Thyroid gland (tissue), 4 donors: Measurements from ENCODE around the gene TOR1B.

Experiments used
- CTCF ChIP-seq, 6 experiments: fragments of 200-600 bp in 3 of 6; fragments of 450-650 bp in 3 of 6; sonication (generic) in 3 of 6; IDR thresholded peaks; one replicate each; pipeline ENCODE4 v1.5.1; 2016 to 2019; ENCODE audit warnings: antibody characterized with exemption in 6 of 6, mild to moderate bottlenecking in 2 of 6, inconsistent platforms in 1 of 6, moderate library complexity in 1 of 6
- POLR2A ChIP-seq, 2 donors: fragments of 450-650 bp; IDR thresholded peaks; one replicate each; pipeline ENCODE4 v1.6.1; 2017; ENCODE audit warnings: antibody characterized with exemption in 2 of 2, mild to moderate bottlenecking in 2 of 2, moderate library complexity in 1 of 2

- no peak for TF ChIP-seq CTCF (IDR thresholded peaks at IDR 0.05)
- no peak for TF ChIP-seq POLR2A (IDR thresholded peaks at IDR 0.05)
These were observed 25.2 kb upstream of the TOR1B start for GRCh38 chr9:129777769-129778130.
